RWPE2 (cell line): Measurements from ENCODE around the gene PYGO2.

Experiments used
- ATAC-seq: fragments of 200-7000 bp; cut with Tn5 transposase; 3 replicates; pipeline ENCODE4 v1.9.1; 2021; ENCODE audit warnings: low read depth
- DNase-seq: peaks from one replicate; pipeline ENCODE4 v3.0.0-alpha.2; 2020; ENCODE audit warnings: low spot score
- H3K27ac ChIP-seq: fragments of 450-650 bp; 2 replicates; pipeline ENCODE4 v1.5.1; 2017; ENCODE audit warnings: mild to moderate bottlenecking; ENCODE audit not compliant: poor library complexity, severe bottlenecking
- H3K27me3 ChIP-seq: fragments of 250-450 bp; sonication (Bioruptor Pico); 2 replicates; pipeline ENCODE4 v1.5.1; 2021; ENCODE audit warnings: mild to moderate bottlenecking, moderate library complexity; ENCODE audit not compliant: insufficient read depth, poor library complexity, severe bottlenecking
- H3K36me3 ChIP-seq: fragments of 250-450 bp; sonication (Bioruptor Pico); 2 replicates; pipeline ENCODE4 v1.5.1; 2020; ENCODE audit warnings: low read depth, mild to moderate bottlenecking, moderate library complexity
- H3K4me1 ChIP-seq: fragments of 250-450 bp; sonication (Bioruptor Pico); 2 replicates; pipeline ENCODE4 v1.5.1; 2021; ENCODE audit warnings: mild to moderate bottlenecking, moderate library complexity; ENCODE audit not compliant: insufficient read depth, poor library complexity, severe bottlenecking
- H3K4me3 ChIP-seq: fragments of 250-450 bp; sonication (Bioruptor Pico); 2 replicates; pipeline ENCODE4 v1.5.1; 2021; ENCODE audit warnings: mild to moderate bottlenecking, moderate library complexity; ENCODE audit not compliant: severe bottlenecking
- H3K9me3 ChIP-seq: fragments of 250-450 bp; sonication (Bioruptor Pico); 2 replicates; pipeline ENCODE4 v1.5.1; 2021; ENCODE audit warnings: mild to moderate bottlenecking, moderate library complexity; ENCODE audit not compliant: severe bottlenecking
- CTCF ChIP-seq: fragments of 450-650 bp; IDR thresholded peaks from one replicate; pipeline ENCODE4 v1.5.1; 2017; ENCODE audit warnings: mild to moderate bottlenecking, moderate library complexity; ENCODE audit not compliant: poor library complexity, severe bottlenecking

Gene PYGO2

GRCh38 chr1:154952664-154953063 is 8.9 kb downstream of the PYGO2 start:
- no peaks in the 10 kb centered on the region for H3K36me3 ChIP-seq
- DNase-seq (no peak), ATAC-seq (no peak)
- H3K4me1 ChIP-seq = peaks cover 10% of the 10 kb centered on the region
- no peaks in the 10 kb centered on the region for H3K27me3 ChIP-seq
- no peaks in the 10 kb centered on the region for H3K9me3 ChIP-seq
- no peak for TF ChIP-seq CTCF
- H3K27ac ChIP-seq = no peak overlapping the region
- H3K4me3 ChIP-seq = no peak overlapping the region

DNA sequence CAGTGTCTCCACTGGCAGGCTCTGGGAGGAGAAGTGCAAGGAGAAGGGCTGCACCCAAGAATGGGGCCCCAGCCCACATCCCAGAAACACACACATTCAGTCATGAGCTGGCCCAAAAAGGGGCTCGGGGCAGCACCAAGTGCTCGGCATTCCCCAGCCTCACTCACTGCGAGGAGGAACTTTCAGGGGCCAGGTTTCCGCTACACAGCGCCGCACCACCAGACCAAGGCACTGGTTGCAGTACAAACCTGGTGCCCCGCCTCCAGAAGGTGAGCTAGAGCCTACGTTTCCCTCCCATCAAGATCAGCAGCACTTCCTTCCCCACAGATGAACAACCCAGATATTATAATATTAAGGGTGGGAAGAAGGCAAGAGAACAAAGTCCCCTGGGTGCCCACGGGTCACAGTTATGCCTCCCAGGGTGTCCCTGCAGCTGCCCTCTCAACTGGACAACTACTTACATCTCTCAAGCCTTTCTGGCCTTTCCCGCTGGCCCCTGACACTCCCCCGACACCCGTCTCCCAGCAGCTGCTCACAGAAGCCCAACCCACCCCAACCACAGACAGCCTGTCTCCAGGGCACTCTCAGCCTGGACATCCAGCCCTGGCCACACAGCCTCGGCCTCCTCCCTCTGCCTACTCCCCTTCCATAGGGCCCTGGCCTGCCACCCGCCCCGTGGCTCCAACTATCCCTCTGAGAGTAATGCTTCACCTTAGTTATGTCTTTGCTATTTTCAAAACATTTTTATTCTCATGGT is 9.5 kb downstream of the PYGO2 start:
- Histone ChIP-seq H3K36me3 (no peaks in the 10 kb centered on the region), H3K27ac (no peak overlapping the region), H3K4me3 (no peak overlapping the region), H3K9me3 (no peaks in the 10 kb centered on the region), H3K4me1 (peaks cover 10% of the 10 kb centered on the region), H3K27me3 (no peaks in the 10 kb centered on the region)
- TF ChIP-seq CTCF = no peak
- ATAC-seq = no peak
- no peak for DNase-seq

GRCh38 chr1:154948079-154948478 is 13.5 kb downstream of the PYGO2 start:
- TF ChIP-seq CTCF = no peak
- ATAC-seq (no peak), DNase-seq (no peak)
- no peaks in the 10 kb centered on the region for H3K9me3 ChIP-seq
- no peaks in the 10 kb centered on the region for H3K27me3 ChIP-seq
- H3K27ac ChIP-seq = no peak overlapping the region
- no peak overlapping the region for H3K4me3 ChIP-seq
- H3K4me1 ChIP-seq = no peaks in the 10 kb centered on the region
- H3K36me3 ChIP-seq = no peaks in the 10 kb centered on the region

GRCh38 chr1:154945962-154946850 is 15.4 kb downstream of the PYGO2 start:
- no peaks in the 10 kb centered on the region for H3K4me1 ChIP-seq
- no peak for ATAC-seq

More at GRCh38 chr1:154945962-154946850, 15.4 kb downstream of the PYGO2 start:
- no peak for DNase-seq
- Histone ChIP-seq H3K9me3 (no peaks in the 10 kb centered on the region), H3K27me3 (no peaks in the 10 kb centered on the region), H3K4me3 (no peak overlapping the region), H3K36me3 (no peaks in the 10 kb centered on the region), H3K27ac (no peak overlapping the region)
- TF ChIP-seq CTCF = no peak
